GM12878 (cell line): ENCODE measurements around the gene PNPLA5. TPM values are rescaled to one million over a fixed set of nuclear protein-coding genes. Genes with fewer than 3 reads are reported as not detected.

ENCODE experiments used
- ATAC-seq: fragments of 200-7000 bp; cut with Tn5 transposase; 3 replicates; pipeline ENCODE4 v1.9.1; 2020; ENCODE audit warnings: mild to moderate bottlenecking, moderate library complexity
- BruUV-seq: library from RNA; stranded (reverse); fragments of 400-500 nt; replicated peaks from 2 replicates; lab custom pipeline; 2021; lab: Mats Ljungman, UMichigan
- CTCF ChIA-PET: fragments of 300-600 bp; sonication (Branson Sonifier 250); formaldehyde crosslinking; extraction: SDS; loops from one replicate; lab custom pipeline; 2021; ENCODE audit warnings: inconsistent platforms; lab: Yijun Ruan, JAX
- POLR2A ChIA-PET: fragments of 350-600 bp; formaldehyde crosslinking; extraction: SDS; loops from one replicate; lab custom pipeline; 2021; ENCODE audit warnings: inconsistent platforms; lab: Charles Lee
- RAD21 ChIA-PET: fragments of 300-600 bp; sonication (Branson Sonifier 250); formaldehyde crosslinking; loops from one replicate; lab custom pipeline; 2023; ENCODE audit warnings: antibody characterized with exemption; ENCODE audit not compliant: unreplicated experiment; lab: Charles Lee
- SMC1A ChIA-PET: fragments of 300-600 bp; sonication (Branson Sonifier 250); formaldehyde crosslinking; loops from one replicate; lab custom pipeline; 2023; ENCODE audit not compliant: unreplicated experiment, uncharacterized antibody; lab: Charles Lee
- DNase-seq: peaks from one replicate; pipeline ENCODE4 v3.0.0-alpha.2; 2011; ENCODE audit warnings: low read depth, low spot score
- FAIRE-seq: peaks from 3 replicates; lab custom pipeline; 2011; peaks lifted over from hg19 to GRCh38; lab: Jason Lieb, UNC
- H2AFZ ChIP-seq: 2 replicates; pipeline ENCODE4 v1.6.0; 2011; ENCODE audit warnings: low read depth, low read length, control low read depth; ENCODE audit not compliant: control insufficient read depth
- H3K27ac ChIP-seq: 2 replicates; pipeline ENCODE4 v1.5.1; 2011; ENCODE audit warnings: control low read depth; ENCODE audit not compliant: control insufficient read depth, insufficient read depth
- H3K27me3 ChIP-seq, 2 experiments: replicated peaks in 1 of 2; 2 replicates each; pipeline versions ENCODE4 v1.6.0 to v1.6.1; 2011; ENCODE audit warnings: low read length in 1 of 2; ENCODE audit not compliant: control insufficient read depth in 2 of 2, insufficient read depth in 2 of 2
- H3K36me3 ChIP-seq, 2 experiments: 2 replicates each; pipeline ENCODE4 v1.5.1; 2011; ENCODE audit warnings: low read length in 1 of 2; ENCODE audit not compliant: control insufficient read depth in 2 of 2, insufficient read depth in 2 of 2
- H3K4me1 ChIP-seq: 2 replicates; pipeline ENCODE4 v1.6.1; 2011; ENCODE audit warnings: mild to moderate bottlenecking, low read length, moderate library complexity, mixed read lengths; ENCODE audit not compliant: control insufficient read depth, insufficient read depth
- H3K4me2 ChIP-seq: 2 replicates; pipeline ENCODE4 v1.6.0; 2011; ENCODE audit warnings: control low read depth; ENCODE audit not compliant: control insufficient read depth, insufficient read depth
- H3K4me3 ChIP-seq: fragments of 200-600 bp; sonication (generic); 2 replicates; pipeline ENCODE4 v1.5.1; 2016
- H3K79me2 ChIP-seq: 2 replicates; pipeline ENCODE4 v1.6.0; 2011; ENCODE audit warnings: low read length; ENCODE audit not compliant: control insufficient read depth, insufficient read depth
- H3K9ac ChIP-seq: 2 replicates; pipeline ENCODE4 v1.8.0; 2011; ENCODE audit warnings: low read length, control low read depth, mixed read lengths; ENCODE audit not compliant: control insufficient read depth, insufficient read depth
- H3K9me3 ChIP-seq: replicated peaks from 3 replicates; pipeline ENCODE4 v1.5.1; 2011; ENCODE audit warnings: mild to moderate bottlenecking, low read length; ENCODE audit not compliant: control insufficient read depth, insufficient read depth
- H4K20me1 ChIP-seq: 2 replicates; pipeline ENCODE4 v1.6.0; 2011; ENCODE audit not compliant: control insufficient read depth, insufficient read depth
- BCL11A ChIP-seq: IDR thresholded peaks from 2 replicates; pipeline ENCODE4 v1.6.1; 2011; ENCODE audit warnings: low read depth, low read length
- BCLAF1 ChIP-seq: fragments of 450-650 bp; IDR thresholded peaks from 2 replicates; pipeline ENCODE4 v1.6.1; 2017; ENCODE audit warnings: antibody characterized with exemption, mild to moderate bottlenecking, moderate library complexity
- BRCA1 ChIP-seq: IDR thresholded peaks from 2 replicates; pipeline ENCODE4 v1.6.1; 2011; ENCODE audit warnings: low read depth, low read length, improper control_type of control experiment
- CBFB ChIP-seq: IDR thresholded peaks from 2 replicates; pipeline ENCODE4 v1.6.1; 2016; ENCODE audit warnings: antibody characterized with exemption, low read depth
- CREB1 ChIP-seq: IDR thresholded peaks from 2 replicates; pipeline ENCODE4 v1.6.1; 2012; ENCODE audit warnings: low read depth, mild to moderate bottlenecking, inconsistent platforms
- ESRRA ChIP-seq: IDR thresholded peaks from 2 replicates; pipeline ENCODE4 v1.6.1; 2012; ENCODE audit warnings: mild to moderate bottlenecking, low read length, improper control_type of control experiment
- EZH2 ChIP-seq: IDR thresholded peaks from 2 replicates; pipeline ENCODE4 v1.6.1; 2012; ENCODE audit warnings: low read depth, mild to moderate bottlenecking, control low read depth, inconsistent platforms, low read length, borderline replicate concordance; ENCODE audit not compliant: control insufficient read depth
- FOXK2 ChIP-seq: fragments of 450-650 bp; IDR thresholded peaks from 2 replicates; pipeline ENCODE4 v1.6.1; 2017; ENCODE audit warnings: mild to moderate bottlenecking, moderate library complexity
- IKZF2 ChIP-seq, 2 experiments: fragments of 450-650 bp; IDR thresholded peaks; 2 replicates each; pipeline ENCODE4 v1.6.1; 2017; ENCODE audit warnings: mild to moderate bottlenecking in 2 of 2, moderate library complexity in 2 of 2
- KAT2A ChIP-seq: conservative IDR thresholded peaks from 2 replicates; pipeline ENCODE4 v1.6.1; 2011; ENCODE audit warnings: low read depth, low read length; ENCODE audit not compliant: control insufficient read depth
- MTA3 ChIP-seq: IDR thresholded peaks from 2 replicates; pipeline ENCODE4 v1.6.1; 2012; ENCODE audit warnings: low read length, inconsistent platforms, borderline replicate concordance
- NFYA ChIP-seq: IDR thresholded peaks from 2 replicates; pipeline ENCODE4 v1.6.1; 2011; ENCODE audit warnings: low read depth, mild to moderate bottlenecking, low read length, improper control_type of control experiment, borderline replicate concordance
- PAX5 ChIP-seq: IDR thresholded peaks from 2 replicates; pipeline ENCODE4 v1.6.1; 2011; ENCODE audit warnings: low read depth, low read length, borderline replicate concordance
- POLR2AphosphoS2 ChIP-seq: IDR thresholded peaks from 2 replicates; pipeline ENCODE4 v1.6.1; 2011; ENCODE audit warnings: low read depth, mild to moderate bottlenecking, low read length, improper control_type of control experiment, moderate library complexity
- SMAD1 ChIP-seq: fragments of 450-650 bp; IDR thresholded peaks from 2 replicates; pipeline ENCODE4 v1.6.1; 2018; ENCODE audit warnings: mild to moderate bottlenecking, low read depth; ENCODE audit not compliant: partially characterized antibody
- TCF3 ChIP-seq: IDR thresholded peaks from 2 replicates; pipeline ENCODE4 v1.6.1; 2012; ENCODE audit warnings: low read depth, mild to moderate bottlenecking, low read length, borderline replicate concordance; ENCODE audit not compliant: insufficient read depth
- ZBTB4 ChIP-seq: fragments of 450-650 bp; formaldehyde crosslinking; IDR thresholded peaks from 2 replicates; pipeline ENCODE4 v1.4.0; 2022; ENCODE audit warnings: mild to moderate bottlenecking, moderate library complexity
- ZNF207 ChIP-seq: fragments of 450-650 bp; IDR thresholded peaks from 2 replicates; pipeline ENCODE4 v1.6.1; 2014; ENCODE audit warnings: antibody characterized with exemption, mild to moderate bottlenecking, borderline replicate concordance
- ZNF384 ChIP-seq: IDR thresholded peaks from 2 replicates; pipeline ENCODE4 v1.6.1; 2012; ENCODE audit warnings: low read depth, mild to moderate bottlenecking, low read length, improper control_type of control experiment, borderline replicate concordance
- WGBS: methylation state at CpG from one replicate; pipeline ENCODE4 v1.1.6; 2016; ENCODE audit warnings: low lambda C conversion rate; ENCODE audit not compliant: insufficient replicate concordance, insufficient coverage; ENCODE audit errors: missing lambda C conversion rate; 5-methylcytosine and 5-hydroxymethylcytosine counted together
- in situ Hi-C: fragments of 300-500 bp; cut with MboI; formaldehyde crosslinking; loops from 9 replicates; pipeline ENCODE4 v1.14.3; 2018; ENCODE audit warnings: mixed read lengths
- intact Hi-C: fragments of 100-400 bp; cut with micrococcal nuclease; formaldehyde crosslinking; loops from one replicate; pipeline ENCODE4 v1.14.2; 2022; ENCODE audit not compliant: unreplicated experiment
- polyA plus RNA-seq, 11 experiments: library from polyadenylated mRNA; depleted of rRNA in 4 of 11; unstranded in 6 of 11; stranded (reverse) in 5 of 11; fragments of >200 nt; fragmentation: Nextera tagmentation in 4 of 11; fragmentation: Illumina TruSeq in 1 of 11; extraction: Ambion mirVana in 4 of 11; extraction: Trizol in 1 of 11; gene quantifications; 1 replicate in 1 of 11; 2 replicates in 10 of 11; pipeline versions ENCODE4 v1.2.1 to v1.2.3, GENCODE V29; 2011 to 2016; ENCODE audit warnings: inconsistent platforms in 2 of 11, missing spikeins in 2 of 11, low read depth in 1 of 11
- total RNA-seq, 4 experiments: library from RNA; depleted of rRNA in 3 of 4; stranded (reverse); fragments of >200 nt in 3 of 4; fragmentation: Illumina TruSeq in 1 of 4; extraction: Trizol in 1 of 4; gene quantifications; 2 replicates each; pipeline versions ENCODE4 v1.2.1 to v1.2.3, GENCODE V29; 2013 to 2021

Gene PNPLA5
- total and polyA plus RNA-seq, 10 of the 15 experiments (the other 5 are each of a cell fraction or from before 2014, with no cell fraction given) = not detected

- peaks cover 3% of the 10 kb centered on the region in 2 experiments; a peak in 3 of 4 replicates for H3K27me3 ChIP-seq
- intact Hi-C loops = no loop called here
- no peaks in the 10 kb centered on the region for H3K36me3 ChIP-seq
- ATAC-seq (no peak), FAIRE-seq (no peak), DNase-seq (no peak)
- no TSS peak for BruUV-seq
- H3K27ac ChIP-seq = no peak overlapping the region
- H3K79me2 ChIP-seq = no peaks in the 10 kb centered on the region
- H4K20me1 ChIP-seq = no peaks in the 10 kb centered on the region
- CTCF ChIA-PET = no interaction called here
- RAD21 ChIA-PET = no interaction called here
- H2AFZ ChIP-seq = no peak overlapping the region
- H3K9me3 ChIP-seq = no peaks in the 10 kb centered on the region
- SMC1A ChIA-PET = no interaction called here
- no peak overlapping the region for H3K4me2 ChIP-seq
- no peaks in the 10 kb centered on the region for H3K4me1 ChIP-seq
- WGBS = 41% methylated on average over 13 of the region's 13 CpGs
- POLR2A ChIA-PET = no interaction called here
- no peak overlapping the region for H3K4me3 ChIP-seq
- no peak overlapping the region for H3K9ac ChIP-seq
- in situ Hi-C loops = no loop called here
- TF ChIP-seq POLR2AphosphoS2 (no peak), BRCA1 (no peak), TCF3 (no peak), PAX5 (no peak), ZBTB4 (no peak), ZNF207 (no peak), EZH2 (no peak), SMAD1 (no peak), BCL11A (no peak), ZNF384 (no peak), IKZF2 (IDR thresholded peaks at IDR 0.05) (no peak), NFYA (no peak), MTA3 (no peak), KAT2A (no peak), CREB1 (no peak), FOXK2 (no peak), BCLAF1 (no peak), ESRRA (no peak), CBFB (no peak)
Observed at GRCh38 chr22:43840431-43840830, 51.4 kb downstream of the PNPLA5 start.
